Small intestine (tissue), 7 donors: Measurements from ENCODE around the gene TNFRSF12A. TPM values are rescaled to one million over a fixed set of nuclear protein-coding genes. Genes with fewer than 3 reads are reported as not detected.

ENCODE experiments used
- DNase-seq, 2 donors: peaks; one replicate each; pipeline versions ENCODE4 v3.0.0 to v3.0.0-alpha.2; 2013
- FAIRE-seq: peaks from 2 replicates; lab custom pipeline; 2012; peaks lifted over from hg19 to GRCh38; lab: Jason Lieb, UNC
- H3K27ac ChIP-seq, 3 donors: one replicate each; pipeline ENCODE4 v1.5.1; 2013; ENCODE audit warnings: low read length in 2 of 3, mild to moderate bottlenecking in 2 of 3, control low read depth in 1 of 3, inconsistent platforms in 1 of 3, low read depth in 1 of 3, moderate library complexity in 1 of 3
- H3K27me3 ChIP-seq, 3 donors: one replicate each; pipeline ENCODE4 v1.6.1; 2013; ENCODE audit warnings: low read length in 3 of 3, inconsistent platforms in 1 of 3; ENCODE audit not compliant: control insufficient read depth in 3 of 3, insufficient read depth in 3 of 3
- H3K36me3 ChIP-seq, 3 donors: one replicate each; pipeline ENCODE4 v1.6.1; 2013; ENCODE audit warnings: low read length in 3 of 3, inconsistent platforms in 1 of 3, low read depth in 1 of 3, mild to moderate bottlenecking in 1 of 3, moderate library complexity in 1 of 3; ENCODE audit not compliant: control insufficient read depth in 3 of 3, insufficient read depth in 2 of 3
- H3K4me1 ChIP-seq, 3 donors: one replicate each; pipeline ENCODE4 v1.6.1; 2013; ENCODE audit warnings: low read length in 2 of 3, inconsistent platforms in 1 of 3, low read depth in 1 of 3, mild to moderate bottlenecking in 1 of 3, moderate library complexity in 1 of 3; ENCODE audit not compliant: control insufficient read depth in 3 of 3, insufficient read depth in 2 of 3
- H3K4me3 ChIP-seq, 3 donors: one replicate each; pipeline ENCODE4 v1.5.1; 2013; ENCODE audit warnings: low read length in 3 of 3, control low read depth in 1 of 3, inconsistent platforms in 1 of 3, low read depth in 1 of 3, mild to moderate bottlenecking in 1 of 3, moderate library complexity in 1 of 3
- H3K9me3 ChIP-seq, 2 donors: one replicate each; pipeline ENCODE4 v1.6.1; 2013; ENCODE audit warnings: low read depth in 1 of 2, low read length in 1 of 2; ENCODE audit not compliant: control insufficient read depth in 2 of 2, insufficient read depth in 1 of 2
- WGBS, 3 donors: extraction: QIAGEN DNeasy Blood & Tissue Kit; methylation state at CpG; one replicate each; pipeline ENCODE4 v1.1.7; 2013; 5-methylcytosine and 5-hydroxymethylcytosine counted together
- polyA plus RNA-seq, 4 donors: library from polyadenylated mRNA; stranded (reverse) in 3 of 4; unstranded in 1 of 4; fragments of 200-250 nt in 3 of 4; fragments of 120-200 nt in 1 of 4; gene quantifications; one replicate each; pipeline versions ENCODE4 v1.2.1 to v1.2.3, GENCODE V29; 2013
- donor health status: healthy with polysubstance abuse.
- donor health status: control.
- donor health status: control.
- donor health status: Bipolar disorder and iron deficiency.
- donor health status: healthy.

TNFRSF12A gene
- polyA plus RNA-seq, 4 donors, result 27.4 to 259 (median 80.2) TPM

GRCh38 chr16:3001316-3001715 lies 18.9 kb upstream of the TNFRSF12A start:
- Histone ChIP-seq H3K27me3 (no peaks in the 10 kb centered on the region), H3K36me3 (peaks cover 0 to 48% (median 0%) of the 10 kb centered on the region in 3 donors), H3K27ac (no peak overlapping the region), H3K4me3 (no peak overlapping the region), H3K4me1 (no peaks in the 10 kb centered on the region), H3K9me3 (no peaks in the 10 kb centered on the region)
- WGBS, 3 donors, result 79 to 91% (median 90%) methylated on average over 12 of the region's 12 CpGs
- DNase-seq, result no peak
- FAIRE-seq, result no peak

- Histone ChIP-seq H3K36me3 (peaks cover 0 to 45% (median 0%) of the 10 kb centered on the region in 3 donors), H3K4me1 (peaks cover 5 to 12% (median 7%) of the 10 kb centered on the region in 3 donors), H3K4me3 (peak overlapping the region in 1 of 3 donors; percentile 91), H3K9me3 (no peaks in the 10 kb centered on the region), H3K27me3 (no peaks in the 10 kb centered on the region), H3K27ac (peak overlapping the region in 2 of 3 donors; percentile 46 to 93)
- WGBS, 3 donors, result 4 to 6% (median 6%) methylated on average over 34 to 58 of the region's 58 CpGs
- FAIRE-seq, result no peak
- DNase-seq, result peak; percentile 99 to 100
Observed at GRCh38 chr16:3003582-3004270, 16.4 kb upstream of the TNFRSF12A start.

- WGBS, 3 donors, result 1% methylated on average over 10 to 67 of the region's 67 CpGs
- DNase-seq (peak; percentile 18 to 64), FAIRE-seq (no peak)
- H3K27ac ChIP-seq, result peak overlapping the region in 2 of 3 donors; percentile 46 to 93
- H3K9me3 ChIP-seq, result no peaks in the 10 kb centered on the region
- H3K4me1 ChIP-seq, result peaks cover 5 to 18% (median 7%) of the 10 kb centered on the region in 3 donors
- no peaks in the 10 kb centered on the region for H3K27me3 ChIP-seq
- H3K4me3 ChIP-seq, result peak overlapping the region in 2 of 3 donors; percentile 55 to 91
- peaks cover 0 to 39% (median 0%) of the 10 kb centered on the region in 3 donors for H3K36me3 ChIP-seq
Observed at GRCh38 chr16:3004319-3004718, 15.8 kb upstream of the TNFRSF12A start.

GRCh38 chr16:3004781-3005284 lies 15.3 kb upstream of the TNFRSF12A start:
- Histone ChIP-seq H3K4me3 (peak overlapping the region; percentile 55 to 91 (median 76)), H3K9me3 (no peaks in the 10 kb centered on the region), H3K27ac (peak overlapping the region; percentile 92 to 98 (median 97)), H3K27me3 (peaks cover 0 to 3% (median 0%) of the 10 kb centered on the region in 3 donors), H3K4me1 (peaks cover 5 to 23% (median 7%) of the 10 kb centered on the region in 3 donors), H3K36me3 (peaks cover 0 to 34% (median 0%) of the 10 kb centered on the region in 3 donors)
- FAIRE-seq (no peak), DNase-seq (peak; percentile 78 to 79)
- 2 to 15% (median 9%) methylated on average over 22 to 25 of the region's 25 CpGs for WGBS, 3 donors

- peak overlapping the region in 2 of 3 donors; percentile 39 to 76 for H3K4me3 ChIP-seq
- no peak for FAIRE-seq
- no peaks in the 10 kb centered on the region for H3K9me3 ChIP-seq
- peaks cover 5 to 42% (median 7%) of the 10 kb centered on the region in 3 donors for H3K4me1 ChIP-seq
- peak; percentile 94 to 96 for DNase-seq
- H3K27me3 ChIP-seq, result peaks cover 0 to 9% (median 0%) of the 10 kb centered on the region in 3 donors
- peak overlapping the region; percentile 94 to 98 (median 97) for H3K27ac ChIP-seq
- WGBS, 3 donors, result 9 to 29% (median 22%) methylated on average over 13 of the region's 13 CpGs
- H3K36me3 ChIP-seq, result peaks cover 0 to 13% (median 0%) of the 10 kb centered on the region in 3 donors
Observed at GRCh38 chr16:3007059-3007956, 12.9 kb upstream of the TNFRSF12A start.

GRCh38 chr16:3007957-3008689 lies 12.0 kb upstream of the TNFRSF12A start:
- no peak for FAIRE-seq
- Histone ChIP-seq H3K4me3 (peak overlapping the region in 2 of 3 donors; percentile 34 to 43), H3K36me3 (peaks cover 0 to 10% (median 0%) of the 10 kb centered on the region in 3 donors), H3K9me3 (no peaks in the 10 kb centered on the region), H3K27ac (peak overlapping the region; percentile 94 to 98 (median 97)), H3K4me1 (peaks cover 5 to 50% (median 7%) of the 10 kb centered on the region in 3 donors), H3K27me3 (peaks cover 0 to 13% (median 4%) of the 10 kb centered on the region in 3 donors)
- WGBS, 3 donors, result 6 to 8% (median 7%) methylated on average over 17 of the region's 17 CpGs
- DNase-seq, result peak; percentile 47 to 95

GRCh38 chr16:3008690-3009037 lies 11.5 kb upstream of the TNFRSF12A start:
- WGBS, 3 donors, result 63 to 73% (median 71%) methylated on average over 4 of the region's 4 CpGs
- H3K4me3 ChIP-seq, result peak overlapping the region in 1 of 3 donors; percentile 24
- peaks cover 0 to 10% (median 0%) of the 10 kb centered on the region in 3 donors for H3K36me3 ChIP-seq
- DNase-seq (no peak), FAIRE-seq (no peak)
- H3K27ac ChIP-seq, result peak overlapping the region; percentile 94 to 98 (median 97)
- no peaks in the 10 kb centered on the region for H3K9me3 ChIP-seq
- H3K27me3 ChIP-seq, result peaks cover 0 to 15% (median 6%) of the 10 kb centered on the region in 3 donors
- peaks cover 5 to 56% (median 7%) of the 10 kb centered on the region in 3 donors for H3K4me1 ChIP-seq
